ENCODE measurements around the gene PDE6G. TPM values are rescaled to one million over a fixed set of nuclear protein-coding genes. Genes with fewer than 3 reads are reported as not detected.
A peak's percentile ranks its signal among the peaks of the same experiment; 100 is the strongest.

PDE6G gene
- total and polyA plus RNA-seq, 2 of the 4 experiments (the other 2 are of a cell fraction), result 2.7 TPM; not detected in 1

DNA sequence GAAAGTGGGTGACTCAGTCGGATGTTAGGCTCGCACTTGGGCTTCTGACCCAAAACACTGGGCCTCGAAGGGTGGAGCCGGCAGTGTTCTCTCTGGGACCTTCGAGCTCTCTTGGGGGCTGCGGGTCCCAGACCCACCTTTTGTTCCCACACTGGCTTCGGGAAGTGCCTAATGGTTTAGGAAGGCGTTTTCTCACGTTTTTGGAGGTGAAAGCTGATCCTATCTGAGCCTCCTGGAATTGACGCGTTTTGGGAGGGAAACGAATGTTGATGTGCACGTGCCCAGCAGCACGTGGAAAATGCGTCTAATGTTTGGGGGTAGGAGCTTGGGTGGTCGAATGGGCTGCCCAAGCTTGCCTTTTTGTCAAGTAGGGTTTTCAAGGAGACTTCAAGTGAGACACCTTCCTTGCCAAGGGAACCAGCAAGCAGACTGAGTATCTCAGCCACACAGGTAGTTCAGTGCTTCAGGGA lies 28.1 kb upstream of the PDE6G start:
- H4K91ac ChIP-seq (ENCODE audit: insufficient read depth, low read depth, low read length), result peak overlapping the region; percentile 75
- peak overlapping the region; percentile 98 for H3K23ac ChIP-seq (ENCODE audit: low read depth, low read length)
- TSS peak; percentile 72 for BruUV-seq (replicated peaks)
- H2AK5ac ChIP-seq (ENCODE audit: low read depth, low read length), result peak overlapping the region; percentile 99
- H3K4me1 ChIP-seq (ENCODE audit: control insufficient read depth, insufficient read depth, low read length), result peaks cover 10% of the 10 kb centered on the region
- H3K4me3 ChIP-seq (ENCODE audit: insufficient read depth, low read depth, low read length), result peak overlapping the region; percentile 59
- peaks cover 6% of the 10 kb centered on the region; the same call in 1 of the 2 replicates for H3K9me1 ChIP-seq (ENCODE audit: insufficient read depth, low read length)
- peak overlapping the region; percentile 21; the same call in 1 of the 2 replicates for H2BK120ac ChIP-seq (ENCODE audit: low read depth, low read length)
- H4K8ac ChIP-seq (ENCODE audit: low read depth in 2 of 2, low read length in 2 of 2), result peak overlapping the region; percentile 65 to 95
- intact Hi-C loops (cut with micrococcal nuclease) (no loop called here), dilution Hi-C loops (cut with HindIII; ENCODE audit: low sequenced_read_pairs, unreplicated experiment) (no loop called here), in situ Hi-C loops (cut with MboI; ENCODE audit: low sequenced_read_pairs) (no loop called here)
- peak overlapping the region; percentile 72 for H4K5ac ChIP-seq (ENCODE audit: low read depth, low read length)
- ChIA-PET POLR2A (ENCODE audit: unreplicated experiment) (interaction anchor here (0.6 kb wide), 1 partner anchor 50 kb away, joined by 10 read pairs; no protein-coding TSS in a partner anchor), CTCF (no interaction called here)
- H2BK20ac ChIP-seq (ENCODE audit: low read depth, low read length), result no peak overlapping the region
- peak overlapping the region; percentile 82 for H3K4ac ChIP-seq (ENCODE audit: low read depth, low read length)
- peaks cover 15 to 76% of the 10 kb centered on the region in 2 experiments; a peak in 3 of 4 replicates for H3K79me1 ChIP-seq (ENCODE audit: low read depth in 1 of 2, low read length in 2 of 2)
- peak overlapping the region; percentile 99 for H3K4me2 ChIP-seq (ENCODE audit: low read depth, low read length)
- H4K20me1 ChIP-seq (ENCODE audit: insufficient read depth, low read length), result peaks cover 56% of the 10 kb centered on the region
- H3K27ac ChIP-seq (ENCODE audit: insufficient read depth, low read length), result peak overlapping the region; percentile 81
- H3K36me3 ChIP-seq (ENCODE audit: control insufficient read depth, insufficient read depth, low read length), result peaks cover 42% of the 10 kb centered on the region
- H2BK15ac ChIP-seq (ENCODE audit: low read depth, low read length), result no peak overlapping the region; the same call in 2 of the 3 replicates
- H3K9ac ChIP-seq (ENCODE audit: low read depth, low read length), result peak overlapping the region; percentile 90
- H3K27me3 ChIP-seq (ENCODE audit: control insufficient read depth, insufficient read depth, low read length), result no peaks in the 10 kb centered on the region
- peak overlapping the region; percentile 87 for H2AFZ ChIP-seq (replicated peaks; ENCODE audit: low read length, poor library complexity)
- H3K18ac ChIP-seq (ENCODE audit: low read depth, low read length), result peak overlapping the region; percentile 56; the same call in 1 of the 2 replicates
- H3K14ac ChIP-seq (replicated peaks; ENCODE audit: low read depth, low read length), result peak overlapping the region; percentile 79
- H2AK9ac ChIP-seq (replicated peaks; ENCODE audit: low read depth, low read length, poor library complexity), result peak overlapping the region; percentile 97
- WGBS, 2 experiments (ENCODE audit: extremely low coverage in 2 of 2, insufficient read length in 1 of 2), result 10% methylated on average over 4 of the region's 16 CpGs; no CpG with 5 or more reads in 1 of the 2 experiments
- H3K9me3 ChIP-seq (ENCODE audit: control insufficient read depth, insufficient read depth, low read length), result no peaks in the 10 kb centered on the region
- H3K56ac ChIP-seq (ENCODE audit: extremely low read depth, insufficient read depth, low read length), result peak overlapping the region; percentile 64; the same call in 1 of the 2 replicates
- H2BK5ac ChIP-seq (ENCODE audit: low read depth, low read length, poor library complexity, severe bottlenecking), result peak overlapping the region; percentile 75
- no peak; the same call in 1 of the 2 replicates for ATAC-seq (ENCODE audit: low read depth)
- DNase-seq, result peak; percentile 88
- TF ChIP-seq, protein P1, sequence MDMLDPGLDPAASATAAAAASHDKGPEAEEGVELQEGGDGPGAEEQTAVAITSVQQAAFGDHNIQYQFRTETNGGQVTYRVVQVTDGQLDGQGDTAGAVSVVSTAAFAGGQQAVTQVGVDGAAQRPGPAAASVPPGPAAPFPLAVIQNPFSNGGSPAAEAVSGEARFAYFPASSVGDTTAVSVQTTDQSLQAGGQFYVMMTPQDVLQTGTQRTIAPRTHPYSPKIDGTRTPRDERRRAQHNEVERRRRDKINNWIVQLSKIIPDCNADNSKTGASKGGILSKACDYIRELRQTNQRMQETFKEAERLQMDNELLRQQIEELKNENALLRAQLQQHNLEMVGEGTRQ (IDR thresholded peaks at IDR 0.05; ENCODE audit: low read depth, low read length), result peak; percentile 66
- no peak for TF ChIP-seq CEBPB (IDR thresholded peaks at IDR 0.05; ENCODE audit: low read depth, low read length)
- TF ChIP-seq BHLHE40 (IDR thresholded peaks at IDR 0.05; ENCODE audit: low read depth, low read length), result peak; percentile 71
- no peak for TF ChIP-seq SMC3 (IDR thresholded peaks at IDR 0.05; ENCODE audit: low read depth, low read length)
- no peak for TF ChIP-seq MAZ (IDR thresholded peaks at IDR 0.05; ENCODE audit: borderline replicate concordance, low read depth, low read length)
- TF ChIP-seq POLR2A (IDR thresholded peaks at IDR 0.05; ENCODE audit: low read depth, low read length), result no peak; the same call in 1 of the 2 replicates
- TF ChIP-seq MXI1 (IDR thresholded peaks at IDR 0.05; ENCODE audit: borderline replicate concordance, low read depth, low read length), result peak; percentile 83; the same call in 1 of the 2 replicates
- TF ChIP-seq NFE2L2 (IDR thresholded peaks at IDR 0.05; ENCODE audit: low read depth, low read length), result no peak; the same call in 1 of the 2 replicates
- TF ChIP-seq RCOR1 (IDR thresholded peaks at IDR 0.05; ENCODE audit: insufficient replicate concordance, low read length), result no peak
- TF ChIP-seq MAFK (IDR thresholded peaks at IDR 0.05; ENCODE audit: low read depth, low read length), result no peak
- TF ChIP-seq, protein P2, sequence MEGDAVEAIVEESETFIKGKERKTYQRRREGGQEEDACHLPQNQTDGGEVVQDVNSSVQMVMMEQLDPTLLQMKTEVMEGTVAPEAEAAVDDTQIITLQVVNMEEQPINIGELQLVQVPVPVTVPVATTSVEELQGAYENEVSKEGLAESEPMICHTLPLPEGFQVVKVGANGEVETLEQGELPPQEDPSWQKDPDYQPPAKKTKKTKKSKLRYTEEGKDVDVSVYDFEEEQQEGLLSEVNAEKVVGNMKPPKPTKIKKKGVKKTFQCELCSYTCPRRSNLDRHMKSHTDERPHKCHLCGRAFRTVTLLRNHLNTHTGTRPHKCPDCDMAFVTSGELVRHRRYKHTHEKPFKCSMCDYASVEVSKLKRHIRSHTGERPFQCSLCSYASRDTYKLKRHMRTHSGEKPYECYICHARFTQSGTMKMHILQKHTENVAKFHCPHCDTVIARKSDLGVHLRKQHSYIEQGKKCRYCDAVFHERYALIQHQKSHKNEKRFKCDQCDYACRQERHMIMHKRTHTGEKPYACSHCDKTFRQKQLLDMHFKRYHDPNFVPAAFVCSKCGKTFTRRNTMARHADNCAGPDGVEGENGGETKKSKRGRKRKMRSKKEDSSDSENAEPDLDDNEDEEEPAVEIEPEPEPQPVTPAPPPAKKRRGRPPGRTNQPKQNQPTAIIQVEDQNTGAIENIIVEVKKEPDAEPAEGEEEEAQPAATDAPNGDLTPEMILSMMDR (conservative IDR thresholded peaks at IDR 0.05; ENCODE audit: low read depth, low read length), result no peak
- no peak for TF ChIP-seq RFX5 (IDR thresholded peaks at IDR 0.05; ENCODE audit: low read depth, low read length)
- no peak for TF ChIP-seq RAD21 (IDR thresholded peaks at IDR 0.05; ENCODE audit: low read length)
- TF ChIP-seq CHD1 (IDR thresholded peaks at IDR 0.05; ENCODE audit: low read depth, low read length), result no peak
- TF ChIP-seq, protein P3, sequence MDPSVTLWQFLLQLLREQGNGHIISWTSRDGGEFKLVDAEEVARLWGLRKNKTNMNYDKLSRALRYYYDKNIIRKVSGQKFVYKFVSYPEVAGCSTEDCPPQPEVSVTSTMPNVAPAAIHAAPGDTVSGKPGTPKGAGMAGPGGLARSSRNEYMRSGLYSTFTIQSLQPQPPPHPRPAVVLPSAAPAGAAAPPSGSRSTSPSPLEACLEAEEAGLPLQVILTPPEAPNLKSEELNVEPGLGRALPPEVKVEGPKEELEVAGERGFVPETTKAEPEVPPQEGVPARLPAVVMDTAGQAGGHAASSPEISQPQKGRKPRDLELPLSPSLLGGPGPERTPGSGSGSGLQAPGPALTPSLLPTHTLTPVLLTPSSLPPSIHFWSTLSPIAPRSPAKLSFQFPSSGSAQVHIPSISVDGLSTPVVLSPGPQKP (IDR thresholded peaks at IDR 0.05; ENCODE audit: borderline replicate concordance, low read depth, low read length), result no peak
